NCI-H1092 treated with DMSO at 0.1 percent for 48 hours (cell line): ENCODE measurements around the gene PRAMEF20.
"Not testable (repeated sequence)": the region's sequence is repeated elsewhere in the genome, so short reads cannot be mapped to it uniquely, and the experiment has no call there.

ENCODE experiments used
- DNase-seq: peaks from one replicate; lab custom pipeline; 2025; lab: John Stamatoyannopoulos, UW

The PRAMEF20 gene

DNA sequence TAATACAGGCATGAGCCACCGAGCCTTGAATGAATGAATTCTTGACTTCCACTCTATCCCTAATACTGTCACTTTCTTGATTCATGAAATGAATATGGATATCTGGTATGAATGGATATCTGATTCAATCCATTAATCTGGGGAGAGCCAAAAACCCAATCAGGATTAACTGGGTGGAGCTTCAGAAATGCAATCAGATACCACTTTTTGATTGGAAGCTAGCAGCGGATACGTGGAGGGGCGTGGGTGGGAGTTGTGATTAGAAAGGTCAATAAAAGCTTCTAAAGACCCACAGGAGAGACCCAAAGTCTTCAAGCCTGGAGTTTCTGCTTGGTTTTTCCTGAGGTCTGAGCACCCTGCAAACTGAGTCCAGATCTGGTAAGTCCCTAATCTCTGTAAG is at the start of gene PRAMEF20:
Gene PRAMEF20, plus strand, starts transcription at position 301 of the 400 bp plus-strand sequence. CDS start 5,905 bp downstream, outside the sequence.
- DNase-seq = not testable (repeated sequence)

DNA sequence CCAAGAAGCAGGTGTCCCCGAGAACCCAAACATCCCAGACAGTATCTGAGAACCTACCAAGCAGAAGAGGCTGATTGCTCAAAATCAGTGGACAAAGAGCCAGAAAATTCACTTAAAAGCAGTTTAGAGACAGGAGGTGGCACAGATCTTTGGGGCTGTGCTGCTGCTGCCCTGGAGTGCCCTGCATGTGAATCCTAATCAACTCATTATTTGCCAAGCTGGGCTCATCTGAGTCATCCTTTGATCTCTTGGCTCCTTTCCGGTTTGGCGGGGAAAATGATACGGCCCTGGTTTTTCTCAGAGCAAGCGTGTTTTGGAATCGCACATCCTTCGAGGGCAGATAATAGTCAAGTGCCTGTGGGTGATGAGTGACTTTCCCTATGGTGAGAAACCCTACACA is 47.9 kb upstream of the PRAMEF20 start:
- DNase-seq = not testable (repeated sequence)

DNA sequence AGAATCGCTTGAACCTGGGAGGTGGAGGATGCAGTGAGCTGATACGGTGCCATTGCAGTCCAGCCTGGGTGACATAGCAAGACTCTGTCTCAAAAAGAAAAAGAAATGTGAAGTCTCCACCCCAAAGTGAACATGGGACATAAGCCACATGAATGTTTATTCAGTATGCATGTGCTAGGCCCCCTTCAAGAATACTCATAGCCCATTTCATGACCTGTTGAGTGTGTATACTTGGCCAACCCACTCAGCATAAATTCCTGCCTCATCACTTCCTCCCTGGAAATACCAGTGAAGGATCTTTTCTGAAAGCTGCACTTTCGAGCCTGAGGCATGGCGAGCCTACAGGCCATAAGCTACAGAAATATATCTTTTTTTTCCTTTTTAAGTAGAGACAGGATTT is 45.3 kb upstream of the PRAMEF20 start:
- not testable (repeated sequence) for DNase-seq

DNA sequence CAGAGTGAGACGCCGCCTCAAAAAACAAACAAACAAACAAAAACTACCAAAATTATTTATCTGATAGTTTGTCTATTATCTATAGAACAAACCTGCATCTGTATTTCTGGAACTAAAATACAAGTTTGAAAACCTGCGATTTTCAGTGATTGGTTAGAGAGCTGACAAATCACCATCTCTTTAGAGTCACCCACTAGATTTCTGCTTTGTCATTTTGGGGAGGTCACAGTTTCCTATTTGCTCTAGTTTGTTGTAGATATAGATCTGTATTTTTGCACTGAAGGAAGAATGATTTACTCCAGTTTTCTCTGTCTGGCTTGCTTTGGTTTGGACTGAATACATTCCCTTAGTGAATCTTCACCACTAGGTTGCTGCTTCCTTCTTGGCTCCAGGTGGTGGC is 43.7 kb upstream of the PRAMEF20 start:
- DNase-seq = not testable (repeated sequence)

DNA sequence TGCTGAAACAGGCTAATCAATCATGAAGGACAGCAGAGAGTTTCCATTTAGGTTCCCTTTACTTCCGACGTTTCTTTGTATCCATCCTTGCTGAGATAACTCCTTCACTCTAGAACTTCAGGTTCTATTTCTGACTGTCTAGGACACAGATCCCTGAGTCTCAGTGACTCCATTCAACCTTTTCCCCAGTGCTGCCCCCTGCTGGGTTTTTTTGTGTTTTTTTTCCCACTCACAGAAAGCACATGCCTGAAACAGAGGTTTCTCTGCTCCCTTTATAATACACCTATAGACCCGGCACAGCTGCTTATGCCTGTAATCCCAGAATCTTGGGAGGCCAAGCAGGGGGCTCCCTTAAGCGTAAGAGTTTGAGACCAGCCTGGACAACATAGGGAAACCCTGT is 41.7 kb upstream of the PRAMEF20 start:
- not testable (repeated sequence) for DNase-seq

DNA sequence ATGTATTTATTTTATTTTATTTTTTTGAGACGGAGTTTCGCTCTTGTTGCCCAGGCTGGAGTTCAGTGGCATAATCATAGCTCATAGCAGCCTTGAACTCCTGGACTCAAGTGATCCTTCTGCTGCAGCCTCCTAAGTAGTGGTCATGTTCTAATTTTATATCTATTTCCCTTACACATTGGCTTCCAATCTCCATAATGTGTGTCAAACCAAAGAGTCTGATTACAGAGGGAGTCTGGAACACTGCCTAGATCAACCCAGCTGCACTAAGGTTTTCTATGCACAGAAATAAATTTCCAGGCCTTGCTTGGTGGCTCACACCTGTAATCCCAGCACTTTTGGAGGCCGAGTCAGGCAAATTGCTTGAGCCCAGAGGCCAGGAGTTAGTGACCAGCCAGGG is 31.3 kb upstream of the PRAMEF20 start:
- DNase-seq = not testable (repeated sequence)

DNA sequence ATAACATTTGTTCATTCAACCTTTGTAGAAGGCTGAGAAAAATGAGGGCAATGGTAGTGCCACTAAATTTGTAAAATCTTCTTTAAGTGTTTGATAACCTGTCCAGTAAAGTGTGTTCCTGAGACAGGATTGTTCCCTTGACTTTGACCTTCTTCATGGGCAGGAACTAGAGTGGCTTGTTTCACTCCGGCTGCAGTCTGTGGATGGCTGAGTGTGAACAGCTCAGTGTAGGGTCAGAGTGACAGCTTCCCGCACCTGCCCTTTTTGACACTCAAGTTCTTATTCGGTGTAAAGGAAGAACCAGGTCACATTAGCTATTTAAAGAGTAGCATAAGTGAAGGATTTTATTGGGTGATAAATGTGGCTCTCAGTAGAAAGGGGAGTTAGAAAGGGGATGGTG is 29.9 kb upstream of the PRAMEF20 start:
- not testable (repeated sequence) for DNase-seq

DNA sequence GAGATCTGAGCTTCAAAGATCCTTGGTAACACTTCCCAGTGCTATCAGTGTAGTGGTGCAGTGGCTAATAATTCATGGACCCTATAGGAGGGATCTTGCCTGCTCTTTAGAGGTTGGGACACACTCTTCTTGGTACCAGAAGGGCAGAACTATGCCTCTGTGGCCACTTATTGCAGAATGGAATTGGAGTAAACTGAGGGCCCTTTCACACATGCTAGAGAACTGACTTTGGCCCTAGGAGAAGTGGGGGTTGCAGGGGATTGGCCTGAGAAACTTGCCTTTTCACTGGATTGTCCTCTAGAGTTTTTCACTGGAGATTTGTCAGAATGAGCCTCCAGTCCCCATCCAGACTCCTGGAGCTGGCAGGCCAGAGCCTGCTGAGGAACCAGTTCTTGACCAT is 20.9 kb upstream of the PRAMEF20 start, which contains the start of gene PRAMEF17:
Gene PRAMEF17, plus strand, starts transcription at position 301 of the 400 bp plus-strand sequence. Its CDS starts 26 bp downstream, at position 327.
- not testable (repeated sequence) for DNase-seq

DNA sequence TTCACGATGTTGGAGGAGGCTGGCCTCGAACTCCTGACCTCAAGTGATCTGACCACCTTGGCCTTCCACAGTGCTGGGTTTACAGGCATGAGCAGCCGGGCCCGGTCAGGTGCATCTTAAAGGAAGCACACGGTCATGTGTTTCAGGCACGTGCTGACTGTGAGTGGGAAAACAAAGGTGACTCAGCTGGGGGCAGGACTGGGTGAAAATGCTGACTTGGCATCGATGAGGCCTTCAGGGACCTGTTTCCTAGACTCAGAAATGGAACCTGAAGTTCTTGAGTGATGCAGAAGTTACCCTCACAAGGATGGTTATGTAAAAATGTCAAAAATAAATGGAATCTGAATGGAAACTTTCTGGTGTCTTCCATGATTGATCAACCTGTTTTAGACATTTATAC is 17.2 kb upstream of the PRAMEF20 start:
- not testable (repeated sequence) for DNase-seq

DNA sequence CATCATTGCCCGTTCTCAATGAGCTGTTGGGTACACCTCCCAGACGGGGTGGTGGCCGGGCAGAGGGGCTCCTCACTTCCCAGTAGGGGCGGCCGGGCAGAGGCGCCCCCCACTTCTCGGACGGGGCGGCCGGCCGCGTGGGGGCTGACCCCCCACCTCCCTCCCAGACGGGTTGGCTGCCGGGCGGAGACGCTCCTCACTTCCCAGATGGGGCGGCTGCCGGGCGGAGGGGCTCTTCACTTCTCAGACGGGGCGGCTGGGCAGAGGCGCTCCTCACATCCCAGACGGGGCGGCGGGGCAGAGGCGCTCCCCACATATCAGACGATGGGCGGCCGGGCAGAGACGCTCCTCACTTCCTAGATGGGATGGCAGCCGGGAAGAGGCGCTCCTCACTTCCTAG is 15.5 kb upstream of the PRAMEF20 start:
- not testable (repeated sequence) for DNase-seq

DNA sequence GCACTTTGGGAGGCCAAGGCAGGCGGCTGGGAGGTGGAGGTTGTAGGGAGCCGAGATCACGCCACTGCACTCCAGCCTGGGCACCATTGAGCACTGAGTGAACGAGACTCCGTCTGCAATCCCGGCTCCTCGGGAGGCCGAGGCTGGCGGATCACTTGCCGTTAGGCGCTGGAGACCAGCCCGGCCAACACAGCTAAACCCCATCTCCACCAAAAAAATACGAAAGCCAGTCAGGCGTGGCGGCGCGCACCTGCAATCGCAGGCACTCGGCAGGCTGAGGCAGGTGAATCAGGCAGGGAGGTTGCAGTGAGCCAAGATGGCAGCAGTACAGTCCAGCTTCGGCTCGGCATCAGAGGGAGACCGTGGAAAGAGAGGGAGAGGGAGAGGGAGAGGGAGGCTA is 14.9 kb upstream of the PRAMEF20 start:
- DNase-seq = not testable (repeated sequence)

DNA sequence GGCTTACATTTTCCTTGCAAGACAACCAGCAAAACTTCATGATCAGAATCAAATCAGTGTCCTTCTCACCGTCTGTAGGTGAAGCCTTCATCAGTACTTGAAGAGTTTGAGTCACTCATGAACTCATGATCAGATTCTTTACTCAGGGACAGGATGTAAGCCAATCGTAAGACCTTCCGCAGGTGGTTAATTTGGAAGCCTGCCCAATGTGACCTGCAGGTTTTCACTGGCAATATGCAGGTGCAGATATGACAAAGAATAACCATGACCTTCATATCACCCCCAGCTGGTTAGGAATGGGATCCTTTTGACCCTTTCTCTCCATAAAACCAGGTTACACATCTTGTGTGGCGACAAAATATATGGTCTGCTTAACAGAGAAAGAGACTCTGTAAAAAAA is 2.4 kb upstream of the PRAMEF20 start:
- DNase-seq = no peak

DNA sequence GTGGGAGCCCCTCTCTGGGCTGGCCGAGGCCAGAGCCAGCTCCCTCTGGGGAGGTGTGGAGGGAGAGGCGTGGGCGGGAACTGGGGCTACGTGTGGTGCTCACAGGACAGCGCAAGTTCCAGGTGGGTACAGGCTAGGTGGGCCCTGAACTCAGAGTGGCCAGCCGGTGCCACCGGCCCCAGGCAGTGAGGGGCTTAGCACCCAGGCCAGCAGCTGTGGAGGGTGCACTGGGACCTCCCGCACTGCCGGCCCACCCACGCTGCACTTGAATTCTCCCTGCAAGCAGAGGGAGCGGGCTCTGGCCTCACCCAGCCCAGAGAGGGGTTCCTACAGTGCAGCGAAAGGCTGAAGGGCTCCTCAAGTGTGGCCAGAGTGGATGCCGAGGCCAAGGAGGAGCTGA is 20.2 kb downstream of the PRAMEF20 start:
- DNase-seq = no peak

DNA sequence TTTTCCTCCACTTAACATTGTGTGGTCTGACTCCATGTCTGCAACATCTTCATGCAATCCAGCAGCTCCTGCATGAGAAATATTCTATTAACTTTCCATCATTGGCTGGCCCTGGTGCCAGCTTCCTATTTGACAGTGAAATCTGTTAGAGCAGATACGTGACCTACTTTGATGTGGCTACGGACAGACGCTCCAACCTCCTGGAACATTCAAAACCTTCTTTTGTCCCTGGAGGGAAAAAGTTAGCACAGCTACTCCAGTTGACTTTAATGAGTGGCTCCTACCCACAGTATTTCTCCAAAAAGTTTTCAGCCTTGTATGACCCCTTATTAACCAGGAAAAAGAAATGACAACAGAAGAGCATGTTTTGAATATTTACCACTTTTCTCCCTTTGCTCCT is 22.0 kb downstream of the PRAMEF20 start:
- no peak for DNase-seq

DNA sequence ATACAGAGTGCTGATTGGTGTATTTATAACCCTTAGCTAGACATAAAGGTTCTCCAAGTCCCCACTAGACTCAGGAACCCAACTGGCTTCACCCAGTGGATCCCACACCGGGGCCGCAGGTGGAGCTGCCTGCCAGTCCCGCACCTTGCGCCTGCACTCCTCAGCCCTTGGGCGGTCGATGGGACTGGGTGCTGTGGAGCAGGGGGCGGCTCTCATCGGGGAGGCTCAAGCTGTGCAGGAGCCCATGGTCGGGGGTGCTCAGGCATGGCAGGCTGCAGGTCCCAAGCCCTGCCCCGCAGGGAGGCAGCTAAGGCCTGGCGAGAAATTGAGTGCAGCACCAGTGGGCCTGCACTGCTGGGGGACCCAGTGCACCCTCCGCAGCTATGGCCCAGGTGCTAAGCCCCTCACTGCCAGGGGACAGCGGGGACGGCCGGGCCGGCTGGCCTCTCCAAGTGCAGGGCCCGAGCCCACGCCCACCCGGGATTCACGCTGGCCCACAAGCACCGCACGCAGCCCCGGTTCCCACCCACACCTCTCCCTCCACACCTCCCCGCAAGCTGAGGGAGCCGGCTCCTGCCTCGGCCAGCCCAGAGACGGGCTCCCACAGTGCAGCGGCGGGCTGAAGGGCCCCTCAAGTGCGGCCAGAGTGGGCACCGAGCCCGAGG is 23.6 kb downstream of the PRAMEF20 start:
- DNase-seq = not testable (repeated sequence)

DNA sequence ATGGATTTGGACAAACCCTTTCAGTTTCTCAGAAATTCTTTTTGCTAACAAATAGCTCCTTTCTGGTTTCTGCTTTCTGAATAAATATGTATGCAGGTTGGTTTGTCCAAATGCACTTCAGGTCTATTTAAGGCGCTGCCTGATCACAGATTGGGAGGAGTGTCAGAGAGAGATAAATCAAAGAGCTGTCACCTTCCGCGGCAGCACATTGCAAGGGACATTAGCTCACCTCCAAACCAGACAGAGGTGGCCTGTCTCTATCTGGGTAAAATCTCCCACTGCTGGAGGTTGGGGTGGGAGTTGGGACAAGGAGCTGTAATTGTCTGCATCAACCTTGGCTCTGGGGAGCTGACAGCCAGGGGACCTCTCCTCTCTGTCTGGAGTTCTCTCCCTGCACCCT is 25.2 kb downstream of the PRAMEF20 start:
- no peak for DNase-seq

DNA sequence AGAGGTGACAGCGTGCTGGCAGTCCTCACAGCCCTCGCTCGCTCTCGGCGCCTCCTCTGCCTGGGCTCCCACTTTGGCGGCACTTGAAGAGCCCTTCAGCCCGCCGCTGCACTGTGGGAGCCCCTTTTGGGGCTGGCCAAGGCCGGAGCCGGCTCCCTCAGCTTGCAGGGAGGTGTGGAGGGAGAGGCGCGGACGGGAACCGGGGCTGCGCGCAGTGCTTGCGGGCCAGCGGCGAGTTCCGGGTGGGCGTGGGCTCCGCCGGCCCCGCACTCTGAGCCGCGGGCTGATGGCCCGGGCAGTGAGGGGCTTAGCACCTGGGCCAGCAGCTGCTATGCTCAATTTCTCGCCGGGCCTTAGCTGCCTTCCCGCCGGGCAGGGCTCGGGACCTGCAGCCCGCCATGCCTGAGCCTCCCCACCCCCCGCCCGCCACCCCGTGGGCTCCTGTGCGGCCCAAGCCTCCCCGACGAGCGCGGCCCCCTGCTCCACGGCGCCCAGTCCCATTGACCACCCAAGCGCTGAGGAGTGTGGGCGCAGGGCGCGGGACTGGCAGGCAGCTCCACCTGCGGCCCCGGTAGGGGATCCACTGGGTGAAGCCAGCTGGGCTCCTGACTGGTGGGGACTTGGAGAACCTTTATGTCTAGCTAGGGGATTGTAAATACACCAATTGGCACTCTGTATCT is 29.0 kb downstream of the PRAMEF20 start:
- DNase-seq = not testable (repeated sequence)

DNA sequence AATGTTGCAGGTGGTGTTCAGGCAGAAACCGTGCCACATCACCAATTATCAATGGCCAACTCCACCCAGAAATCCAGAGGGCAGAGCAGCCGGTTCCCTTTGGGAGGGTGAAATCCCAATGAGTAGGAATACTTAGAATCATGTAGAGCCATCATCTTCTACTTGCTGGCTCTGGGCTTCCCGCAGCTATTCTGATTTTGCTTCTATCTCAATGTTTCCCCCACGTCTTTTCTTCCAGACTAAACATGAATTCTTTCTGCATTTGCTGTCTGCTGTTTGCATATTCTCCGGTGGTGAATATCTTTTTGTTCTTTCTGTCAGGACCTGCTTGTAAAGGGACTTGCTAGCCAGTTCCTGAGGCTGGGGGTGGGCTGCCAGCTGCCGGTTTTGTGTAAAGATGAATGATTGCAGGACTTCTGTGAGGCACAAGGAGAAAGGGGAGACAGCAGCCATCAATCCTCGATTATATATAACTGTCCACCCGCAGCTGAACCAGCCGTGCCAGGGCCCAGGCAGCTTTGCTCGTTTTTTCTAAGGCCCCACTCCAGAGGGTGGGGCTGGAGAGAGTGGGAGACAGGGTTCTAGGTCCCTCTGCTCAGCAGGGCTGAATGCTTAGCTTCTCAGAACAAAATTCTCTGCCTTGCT is 33.2 kb downstream of the PRAMEF20 start:
- DNase-seq = no peak

DNA sequence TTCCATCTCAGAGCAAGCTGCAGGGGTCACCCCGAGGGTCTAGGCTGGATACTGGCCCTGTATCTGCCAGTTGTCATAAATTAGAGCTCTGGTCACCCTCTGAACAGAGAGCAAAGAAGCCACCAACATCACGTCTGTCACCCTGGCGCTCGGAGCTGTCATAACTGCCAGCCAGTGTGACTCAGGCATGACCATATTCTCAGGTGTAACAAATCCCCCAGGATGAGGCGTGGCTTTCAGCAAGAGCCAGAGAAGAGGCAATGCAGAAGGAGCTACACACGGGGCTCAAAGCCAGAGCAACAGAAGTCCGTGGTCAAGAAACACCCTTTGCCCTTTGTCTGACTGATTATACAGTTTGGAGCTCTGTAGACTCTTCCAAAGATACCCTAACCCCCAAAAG is 40.0 kb downstream of the PRAMEF20 start:
- DNase-seq = no peak

DNA sequence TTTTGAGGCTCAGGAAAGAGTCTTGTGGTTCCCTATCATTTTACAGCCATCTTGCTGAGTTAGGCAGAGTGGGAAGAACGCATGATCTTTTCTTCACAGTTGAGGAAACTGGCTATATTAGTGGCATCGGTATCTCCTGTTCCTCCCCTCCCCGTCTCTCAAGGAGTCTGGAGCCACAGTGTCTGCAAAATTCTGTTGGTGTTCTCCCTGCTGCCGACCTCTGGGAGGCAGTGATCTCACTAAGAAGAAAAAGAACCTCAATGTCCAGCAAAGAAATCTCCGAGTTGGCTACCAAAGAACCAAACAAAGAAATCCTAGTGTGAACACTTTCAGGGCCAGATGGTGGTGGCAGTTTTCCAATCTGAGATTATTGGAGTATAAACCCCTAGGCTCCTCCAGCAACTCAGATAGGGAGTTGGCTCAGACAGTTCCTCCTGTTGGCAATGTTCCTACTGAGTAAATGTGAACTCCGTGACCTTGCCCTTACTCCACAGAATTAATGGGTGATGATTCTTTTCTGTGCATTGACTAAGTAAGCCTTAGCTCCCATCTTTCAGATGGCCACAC is 41.2 kb downstream of the PRAMEF20 start:
- DNase-seq = no peak

DNA sequence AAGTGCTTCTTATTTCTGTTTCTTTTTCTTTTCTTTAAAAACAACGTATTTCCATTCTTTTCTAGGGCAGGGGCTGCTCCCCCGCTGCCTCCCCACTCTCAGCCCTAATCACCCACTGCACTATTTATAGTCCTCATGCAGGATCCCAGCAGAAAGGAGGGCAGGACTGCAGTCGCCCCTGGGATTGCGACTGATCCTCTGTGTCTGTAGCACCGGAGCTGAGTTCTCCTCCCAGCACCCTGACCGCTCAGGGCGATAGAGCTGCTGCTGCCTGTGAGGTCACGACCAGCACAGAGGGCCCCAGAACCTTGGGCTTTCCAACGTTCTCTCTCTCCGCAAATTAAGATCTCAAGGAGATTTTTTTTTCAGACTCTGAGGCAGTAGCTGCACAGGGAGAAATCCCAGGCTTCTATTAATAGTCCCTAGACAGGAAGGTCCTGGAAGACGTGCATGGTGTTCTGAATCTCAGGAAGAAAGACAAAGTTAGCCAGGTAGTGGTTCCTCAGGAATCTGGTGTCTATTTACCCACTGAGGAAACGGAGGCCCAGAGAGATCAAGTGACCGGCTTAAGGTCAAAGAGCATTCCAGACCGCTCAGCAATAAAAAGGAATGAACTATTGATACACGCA is 46.8 kb downstream of the PRAMEF20 start:
- no peak for DNase-seq

DNA sequence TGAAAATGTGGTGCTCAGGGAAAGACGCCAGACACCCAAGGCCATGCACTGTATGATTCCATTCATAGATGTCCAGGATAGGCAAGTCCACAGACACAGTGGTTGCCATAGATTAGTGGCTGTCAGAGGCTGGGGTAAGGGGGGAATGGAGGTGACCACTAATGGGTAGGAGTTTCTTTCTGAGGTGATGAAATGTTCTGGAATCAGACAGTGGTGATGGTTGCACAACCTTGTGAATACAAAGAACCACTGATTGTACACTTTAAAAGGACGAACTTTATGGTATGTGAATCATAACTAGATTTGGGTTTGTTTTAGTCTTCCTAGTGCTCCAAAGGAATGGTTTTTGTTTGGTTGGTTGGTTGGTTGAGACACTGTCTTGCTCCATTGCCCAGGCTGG is 51.7 kb downstream of the PRAMEF20 start:
- DNase-seq = no peak
